Neuronal stem cell (in vitro differentiated cells): ENCODE measurements around the gene GMDS.

Experiments
- DNase-seq: peaks from one replicate; pipeline ENCODE4 v3.0.0-alpha.2; 2013; ENCODE audit warnings: low spot score
- H2AFZ ChIP-seq: one replicate; pipeline ENCODE4 v1.6.1; 2013; ENCODE audit warnings: mild to moderate bottlenecking, low read length, inconsistent platforms
- H2AK5ac ChIP-seq: 2 replicates; pipeline ENCODE4 v1.6.1; 2013; ENCODE audit warnings: low read depth, mild to moderate bottlenecking, inconsistent platforms, low read length, moderate library complexity, mixed read lengths
- H2BK120ac ChIP-seq: 2 replicates; pipeline ENCODE4 v1.6.1; 2013; ENCODE audit warnings: low read depth, mild to moderate bottlenecking, inconsistent platforms, low read length, moderate library complexity, mixed read lengths
- H2BK12ac ChIP-seq: one replicate; pipeline ENCODE4 v1.6.1; 2013; ENCODE audit warnings: low read length, inconsistent platforms
- H2BK15ac ChIP-seq: 2 replicates; pipeline ENCODE4 v1.6.1; 2013; ENCODE audit warnings: mild to moderate bottlenecking, low read length, inconsistent platforms, mixed read lengths
- H2BK5ac ChIP-seq: one replicate; pipeline ENCODE4 v1.6.1; 2013; ENCODE audit warnings: inconsistent platforms, mild to moderate bottlenecking, low read length, moderate library complexity
- H3K14ac ChIP-seq: one replicate; pipeline ENCODE4 v1.6.1; 2013; ENCODE audit warnings: low read length, inconsistent platforms
- H3K18ac ChIP-seq: 2 replicates; pipeline ENCODE4 v1.6.1; 2013; ENCODE audit warnings: low read length, inconsistent platforms
- H3K23ac ChIP-seq: 2 replicates; pipeline ENCODE4 v1.6.1; 2013; ENCODE audit warnings: low read depth, mild to moderate bottlenecking, mixed read lengths, low read length, inconsistent platforms; ENCODE audit not compliant: poor library complexity
- H3K27ac ChIP-seq: replicated peaks from 3 replicates; pipeline ENCODE4 v1.5.1; 2013; ENCODE audit warnings: low read length, inconsistent platforms
- H3K27me3 ChIP-seq, 3 experiments: 2 replicates each; pipeline ENCODE4 v1.6.1; 2013; ENCODE audit warnings: low read length in 3 of 3, mild to moderate bottlenecking in 2 of 3, inconsistent platforms in 1 of 3, low read depth in 1 of 3, mixed read lengths in 1 of 3, moderate library complexity in 1 of 3; ENCODE audit not compliant: control insufficient read depth in 3 of 3, insufficient read depth in 3 of 3
- H3K36me3 ChIP-seq, 2 donors: replicated peaks in 1 of 2; 2 replicates each; pipeline ENCODE4 v1.6.1; 2013; ENCODE audit warnings: low read length in 2 of 2; ENCODE audit not compliant: control insufficient read depth in 2 of 2, insufficient read depth in 2 of 2
- H3K4ac ChIP-seq: 2 replicates; pipeline ENCODE4 v1.6.1; 2013; ENCODE audit warnings: inconsistent platforms, mild to moderate bottlenecking, low read length, moderate library complexity
- H3K4me1 ChIP-seq, 2 donors: 1 replicate in 1 of 2; 2 replicates in 1 of 2; pipeline ENCODE4 v1.6.1; 2013; ENCODE audit warnings: low read length in 2 of 2, low read depth in 1 of 2; ENCODE audit not compliant: control insufficient read depth in 2 of 2, insufficient read depth in 1 of 2
- H3K4me2 ChIP-seq: one replicate; pipeline ENCODE4 v1.6.1; 2013; ENCODE audit warnings: mild to moderate bottlenecking, low read length, inconsistent platforms; ENCODE audit not compliant: insufficient read depth, poor library complexity, severe bottlenecking
- H3K4me3 ChIP-seq, 2 donors: 2 replicates each; pipeline ENCODE4 v1.5.1; 2013; ENCODE audit warnings: low read length in 2 of 2, mild to moderate bottlenecking in 2 of 2, inconsistent platforms in 1 of 2, moderate library complexity in 1 of 2
- H3K79me1 ChIP-seq: one replicate; pipeline ENCODE4 v1.6.1; 2013; ENCODE audit warnings: low read depth, mild to moderate bottlenecking, inconsistent platforms, low read length, moderate library complexity
- H3K9ac ChIP-seq: one replicate; pipeline ENCODE4 v1.6.1; 2013; ENCODE audit warnings: mild to moderate bottlenecking, low read depth, low read length, inconsistent platforms; ENCODE audit not compliant: poor library complexity
- H3K9me3 ChIP-seq, 2 donors: replicated peaks in 1 of 2; 2 replicates each; pipeline versions ENCODE3 to v1.6.1; 2013; ENCODE audit warnings: low read length in 2 of 2, mild to moderate bottlenecking in 2 of 2, inconsistent platforms in 1 of 2, low read depth in 1 of 2, mixed read lengths in 1 of 2, moderate library complexity in 1 of 2; ENCODE audit not compliant: control insufficient read depth in 2 of 2, insufficient read depth in 1 of 2
- H4K8ac ChIP-seq: one replicate; pipeline ENCODE4 v1.6.1; 2013; ENCODE audit warnings: low read depth, mild to moderate bottlenecking, inconsistent platforms, low read length, moderate library complexity
- H4K91ac ChIP-seq: one replicate; pipeline ENCODE4 v1.6.1; 2013; ENCODE audit warnings: low read length, low read depth, mild to moderate bottlenecking, inconsistent platforms; ENCODE audit not compliant: poor library complexity
- WGBS, 2 donors: extraction: QIAGEN DNeasy Blood & Tissue Kit; methylation state at CpG; one replicate each; pipeline ENCODE4 v1.1.7; 2013; ENCODE audit warnings: missing lambda C conversion rate in 2 of 2, mixed read lengths in 1 of 2; ENCODE audit not compliant: insufficient read length in 2 of 2, insufficient replicate concordance in 1 of 2; ENCODE audit errors: extremely low coverage in 2 of 2; 5-methylcytosine and 5-hydroxymethylcytosine counted together

The GMDS gene

DNA sequence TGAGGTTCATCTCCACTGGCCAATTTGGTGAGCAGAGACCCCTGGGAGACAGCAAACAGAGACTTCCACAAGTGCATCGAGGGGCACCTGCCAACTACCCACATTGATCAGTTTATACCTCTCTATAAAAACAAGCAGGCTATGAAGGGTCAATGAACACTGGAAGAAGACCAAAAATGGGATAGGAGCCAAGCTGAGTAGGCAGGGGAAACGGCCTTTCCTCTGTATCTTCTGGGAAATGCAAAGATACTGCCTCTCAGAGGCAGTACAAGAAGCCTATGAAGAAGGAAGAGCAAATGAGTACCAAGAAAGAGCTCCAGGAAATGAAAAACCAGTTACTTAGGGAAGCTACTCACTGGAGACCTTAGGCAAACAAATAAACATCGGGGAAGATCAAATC is 247.7 kb downstream of the GMDS start:
- Histone ChIP-seq H2BK5ac (no peak overlapping the region), H3K4me1 (no peaks in the 10 kb centered on the region), H3K4me3 (no peak overlapping the region), H2BK12ac (no peak overlapping the region), H4K8ac (no peak overlapping the region), H2BK15ac (no peak overlapping the region), H3K27me3 (no peaks in the 10 kb centered on the region), H3K23ac (no peak overlapping the region), H3K79me1 (no peaks in the 10 kb centered on the region), H3K27ac (no peak overlapping the region), H3K4ac (no peak overlapping the region), H3K4me2 (no peak overlapping the region), H2BK120ac (no peak overlapping the region), H3K18ac (no peak overlapping the region), H3K36me3 (no peaks in the 10 kb centered on the region), H2AK5ac (no peak overlapping the region), H4K91ac (no peak overlapping the region), H3K9me3 (no peaks in the 10 kb centered on the region), H3K14ac (no peak overlapping the region), H3K9ac (no peak overlapping the region), H2AFZ (no peak overlapping the region)
- DNase-seq = no peak
- no CpG with 5 or more reads among the region's 3 CpGs for WGBS, 2 donors

DNA sequence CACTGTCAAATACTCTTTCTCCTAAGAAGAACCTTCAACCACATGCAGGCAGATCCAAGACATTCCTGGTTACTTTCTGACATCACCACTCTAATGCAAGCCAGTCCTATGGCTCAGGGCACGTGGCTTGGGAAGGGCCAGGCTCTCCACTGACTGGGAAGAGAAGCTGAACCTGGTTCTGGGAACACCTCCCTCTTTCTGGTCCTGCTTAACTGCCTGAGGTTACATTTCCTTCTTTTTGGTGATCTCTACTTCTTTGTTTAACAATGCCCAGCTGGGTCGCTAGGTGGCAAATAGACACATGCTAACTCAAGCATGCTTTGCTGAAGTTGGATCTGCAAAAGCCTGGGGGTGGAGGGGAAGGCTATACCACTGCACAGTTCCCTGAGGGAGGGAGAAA is 249.8 kb downstream of the GMDS start:
- no peak overlapping the region for H2BK5ac ChIP-seq

DNA sequence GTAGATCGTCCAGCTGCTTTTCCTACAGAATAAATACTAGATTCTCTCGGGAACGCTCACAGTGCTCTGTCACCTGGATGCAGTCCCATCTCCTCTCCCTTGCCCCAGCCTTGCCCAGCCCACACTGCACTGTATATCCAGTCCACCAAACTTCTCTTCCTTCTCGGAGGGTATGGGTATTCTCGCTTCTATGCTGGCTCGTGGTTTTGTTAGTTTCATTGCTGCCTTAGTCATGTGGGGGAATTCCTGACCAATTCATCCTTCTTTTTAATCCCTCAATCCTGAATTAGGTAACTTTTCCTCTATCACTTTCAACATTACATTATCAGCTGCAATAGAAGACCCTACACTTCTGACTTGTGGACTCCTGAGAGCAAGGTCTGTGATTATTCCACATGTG is 252.4 kb downstream of the GMDS start:
- Histone ChIP-seq H4K91ac (no peak overlapping the region), H3K27me3 (no peaks in the 10 kb centered on the region), H3K4me1 (no peaks in the 10 kb centered on the region), H3K36me3 (no peaks in the 10 kb centered on the region), H3K4me2 (no peak overlapping the region), H3K9ac (no peak overlapping the region), H3K27ac (no peak overlapping the region), H4K8ac (no peak overlapping the region), H3K4me3 (no peak overlapping the region), H3K79me1 (no peaks in the 10 kb centered on the region), H2BK15ac (no peak overlapping the region), H2BK12ac (no peak overlapping the region), H3K14ac (no peak overlapping the region), H2BK5ac (no peak overlapping the region), H2BK120ac (no peak overlapping the region), H3K4ac (no peak overlapping the region), H3K18ac (no peak overlapping the region), H2AFZ (no peak overlapping the region), H3K23ac (no peak overlapping the region), H3K9me3 (no peaks in the 10 kb centered on the region), H2AK5ac (no peak overlapping the region)
- WGBS, 2 donors = no CpG with 5 or more reads among the region's 6 CpGs
- DNase-seq = no peak

More for the DNA sequence above, 249.8 kb downstream of the GMDS start:
- Histone ChIP-seq H3K79me1 (no peaks in the 10 kb centered on the region), H3K4ac (no peak overlapping the region), H4K91ac (no peak overlapping the region), H4K8ac (no peak overlapping the region), H3K4me3 (no peak overlapping the region), H3K4me2 (no peak overlapping the region), H3K23ac (no peak overlapping the region), H3K27me3 (no peaks in the 10 kb centered on the region), H3K18ac (no peak overlapping the region), H3K36me3 (no peaks in the 10 kb centered on the region), H3K14ac (no peak overlapping the region), H3K9me3 (no peaks in the 10 kb centered on the region), H3K9ac (no peak overlapping the region), H3K4me1 (no peaks in the 10 kb centered on the region), H2BK12ac (no peak overlapping the region), H3K27ac (no peak overlapping the region), H2BK120ac (no peak overlapping the region), H2AFZ (no peak overlapping the region), H2AK5ac (no peak overlapping the region), H2BK15ac (no peak overlapping the region)
- no peak for DNase-seq
- WGBS, 2 donors = no CpG with 5 or more reads among the region's 2 CpGs

DNA sequence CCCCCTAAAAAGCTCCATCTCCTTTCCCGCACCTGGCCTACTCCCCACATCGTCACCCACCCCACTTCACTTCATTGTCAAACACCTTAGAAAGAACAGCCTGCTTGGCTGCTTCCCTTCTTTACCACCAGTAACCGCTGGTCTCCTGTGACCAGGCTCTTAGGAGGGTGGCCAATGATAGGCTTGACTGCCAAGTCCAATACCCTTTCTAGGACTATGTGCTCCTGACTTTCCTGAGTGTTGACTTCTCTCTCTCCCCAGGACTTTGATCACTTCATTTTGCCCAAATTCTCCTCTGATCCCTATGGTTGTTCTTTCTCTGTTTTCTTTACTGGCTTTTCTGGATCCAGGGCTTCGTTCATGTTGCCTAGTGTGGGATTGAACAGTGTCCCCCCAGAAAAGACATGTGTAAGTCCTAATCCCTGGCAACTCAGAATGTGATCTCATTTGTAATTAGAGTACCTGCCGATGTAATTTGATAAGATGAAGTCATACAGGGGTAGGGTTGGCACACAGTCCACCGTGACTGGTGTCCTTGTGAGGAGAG is 254.0 kb downstream of the GMDS start:
- Histone ChIP-seq H3K23ac (no peak overlapping the region), H2BK120ac (no peak overlapping the region), H4K8ac (no peak overlapping the region), H3K27ac (no peak overlapping the region), H3K18ac (no peak overlapping the region), H2BK15ac (no peak overlapping the region), H3K9me3 (no peaks in the 10 kb centered on the region), H2AFZ (no peak overlapping the region), H2BK5ac (no peak overlapping the region), H3K4me3 (no peak overlapping the region), H3K4me1 (no peaks in the 10 kb centered on the region), H3K4ac (no peak overlapping the region), H2AK5ac (no peak overlapping the region), H4K91ac (no peak overlapping the region), H3K4me2 (no peak overlapping the region), H3K79me1 (no peaks in the 10 kb centered on the region), H3K14ac (no peak overlapping the region), H3K9ac (no peak overlapping the region), H2BK12ac (no peak overlapping the region), H3K36me3 (no peaks in the 10 kb centered on the region), H3K27me3 (no peaks in the 10 kb centered on the region)
- DNase-seq = no peak
- no CpG with 5 or more reads among the region's 6 CpGs for WGBS, 2 donors
